AG09309 (cell line): Measurements from ENCODE around the gene FAAP20.

Experiments used
- DNase-seq: peaks from one replicate; pipeline ENCODE4 v3.0.0-alpha.2; 2010; ENCODE audit warnings: low read depth
- H3K4me3 ChIP-seq: 2 replicates; pipeline ENCODE4 v1.5.1; 2011; ENCODE audit warnings: mild to moderate bottlenecking, low read depth, low read length, moderate library complexity; ENCODE audit not compliant: control insufficient read depth
- CTCF ChIP-seq: IDR thresholded peaks from 2 replicates; pipeline ENCODE4 v1.5.1; 2011; ENCODE audit warnings: mild to moderate bottlenecking, low read depth, low read length, inconsistent platforms; ENCODE audit not compliant: insufficient read depth, control insufficient read depth; ENCODE audit errors: missing control alignments

Gene FAAP20

GRCh38 chr1:2185880-2186855, 8.4 kb downstream of the FAAP20 start:
- TF ChIP-seq CTCF, result no peak
- DNase-seq, result no peak
- H3K4me3 ChIP-seq, result no peak overlapping the region

GRCh38 chr1:2184934-2185333, 9.6 kb downstream of the FAAP20 start:
- no peak for TF ChIP-seq CTCF
- no peak overlapping the region for H3K4me3 ChIP-seq
- no peak for DNase-seq

DNA sequence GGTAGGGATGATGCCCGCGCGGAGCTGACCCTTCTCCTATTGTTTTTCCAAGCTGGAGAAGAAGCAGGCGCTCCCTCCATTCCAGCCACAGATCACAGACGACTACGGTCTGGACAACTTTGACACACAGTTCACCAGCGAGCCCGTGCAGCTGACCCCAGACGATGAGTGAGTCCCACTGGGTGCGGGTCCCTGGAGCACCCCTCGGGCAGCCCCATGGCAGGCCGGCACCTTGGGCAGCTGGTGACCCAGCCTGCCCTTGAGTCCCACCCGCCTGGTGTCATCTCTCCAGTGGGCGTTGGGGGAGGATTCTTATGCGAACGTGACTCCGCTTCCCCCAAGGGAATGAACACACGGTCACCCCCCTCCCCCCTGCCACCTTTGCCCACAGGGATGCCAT, 10.0 kb downstream of the FAAP20 start:
- no peak for DNase-seq
- TF ChIP-seq CTCF, result no peak

GRCh38 chr1:2183937-2184334, 10.6 kb downstream of the FAAP20 start:
- TF ChIP-seq CTCF, result no peak

More for the DNA sequence above, 10.0 kb downstream of the FAAP20 start:
- no peak overlapping the region for H3K4me3 ChIP-seq

GRCh38 chr1:2182376-2182775, 12.2 kb downstream of the FAAP20 start:
- DNase-seq, result no peak
- H3K4me3 ChIP-seq, result no peak overlapping the region
- no peak for TF ChIP-seq CTCF

More at GRCh38 chr1:2183937-2184334, 10.6 kb downstream of the FAAP20 start:
- no peak overlapping the region for H3K4me3 ChIP-seq
- no peak for DNase-seq

GRCh38 chr1:2181752-2182151, 12.8 kb downstream of the FAAP20 start:
- DNase-seq, result no peak
- H3K4me3 ChIP-seq, result no peak overlapping the region
- no peak for TF ChIP-seq CTCF

DNA sequence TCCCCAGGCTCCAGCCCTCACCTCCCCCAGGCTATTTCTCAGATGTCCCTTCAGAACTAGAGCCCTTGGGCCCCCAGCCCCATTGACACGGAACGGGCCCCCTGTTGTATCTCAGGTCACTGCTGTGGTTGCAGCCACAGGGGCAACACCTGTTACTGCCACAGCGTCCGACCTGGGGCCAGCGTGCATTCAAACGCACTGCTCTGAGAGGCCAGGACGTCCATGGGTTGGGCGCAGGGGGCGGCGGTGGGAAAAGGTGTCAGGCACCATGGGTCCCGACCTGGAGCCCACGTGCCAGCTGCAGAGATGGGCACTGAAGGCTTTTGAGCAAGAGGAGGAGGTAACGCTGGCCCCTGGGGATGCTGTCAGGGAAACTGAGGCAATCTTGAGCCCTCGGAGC, 13.3 kb downstream of the FAAP20 start:
- no peak for TF ChIP-seq CTCF
- no peak for DNase-seq
- H3K4me3 ChIP-seq, result no peak overlapping the region
